Epithelial cell of esophagus (primary cell): Measurements from ENCODE around the gene GPC3.

ENCODE experiments used
- DNase-seq: peaks from one replicate; pipeline ENCODE4 v3.0.0; 2010; ENCODE audit warnings: low read depth
- H3K4me3 ChIP-seq: 2 replicates; pipeline ENCODE4 v1.5.1; 2011; ENCODE audit warnings: mild to moderate bottlenecking, low read length, control low read depth
- CTCF ChIP-seq: IDR thresholded peaks from 2 replicates; pipeline ENCODE4 v1.5.1; 2011; ENCODE audit warnings: low read depth, mild to moderate bottlenecking, low read length, control low read depth, inconsistent platforms; ENCODE audit not compliant: insufficient read depth; ENCODE audit errors: missing control alignments

GPC3 gene

DNA sequence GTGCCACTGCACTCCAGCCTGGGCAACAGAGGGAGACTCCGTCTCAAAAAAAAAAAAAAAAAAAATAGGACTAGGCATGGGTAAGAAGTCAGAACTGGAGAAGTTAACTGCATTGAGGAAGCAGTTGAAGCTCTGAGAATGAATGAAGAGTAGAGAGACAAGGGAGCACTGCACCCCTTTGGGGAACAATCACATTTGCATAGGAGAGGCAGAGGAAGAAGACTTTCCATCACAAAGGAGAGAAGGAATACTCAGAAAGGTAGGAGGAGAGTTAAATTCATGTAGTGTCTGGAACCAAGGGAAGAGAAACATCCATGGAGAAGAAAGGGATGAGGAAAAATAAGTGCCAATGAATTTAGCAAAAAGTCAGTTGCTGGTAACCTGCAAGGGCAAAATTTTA is 72.4 kb downstream of the GPC3 start:
- no peak overlapping the region for H3K4me3 ChIP-seq
- no peak for DNase-seq
- TF ChIP-seq CTCF = no peak

DNA sequence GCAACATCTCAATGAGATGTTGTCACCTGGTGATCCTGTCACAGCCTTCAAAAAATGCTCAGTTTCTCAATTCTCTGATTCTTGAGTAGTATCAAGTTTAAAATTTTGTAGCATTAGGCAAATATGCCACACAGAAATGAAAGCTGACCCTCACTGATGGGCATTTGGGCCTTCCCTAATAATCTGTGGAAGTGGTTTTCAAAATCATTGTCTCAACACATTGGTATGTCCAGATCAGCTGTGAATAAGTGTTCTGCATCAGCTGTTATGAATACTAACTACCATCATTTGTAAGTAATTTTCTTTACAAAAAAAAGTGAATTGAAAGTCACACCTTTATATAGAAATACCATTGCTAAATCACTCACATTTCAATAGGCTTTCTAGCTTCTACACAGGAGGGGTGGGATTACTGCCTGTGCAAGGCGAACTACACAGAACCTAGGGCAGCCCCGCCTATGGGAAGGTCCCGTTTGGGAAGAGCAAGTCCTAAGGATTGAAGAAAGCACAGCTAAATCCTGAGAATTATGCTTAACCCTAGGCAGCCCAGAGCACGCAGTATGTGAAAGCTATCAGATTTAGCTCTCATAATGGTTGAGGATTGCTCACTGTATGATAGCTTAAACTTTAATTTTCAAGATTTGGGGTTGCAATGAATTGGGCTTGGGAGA is 73.4 kb downstream of the GPC3 start:
- no peak for TF ChIP-seq CTCF
- no peak for DNase-seq
- H3K4me3 ChIP-seq = no peak overlapping the region

DNA sequence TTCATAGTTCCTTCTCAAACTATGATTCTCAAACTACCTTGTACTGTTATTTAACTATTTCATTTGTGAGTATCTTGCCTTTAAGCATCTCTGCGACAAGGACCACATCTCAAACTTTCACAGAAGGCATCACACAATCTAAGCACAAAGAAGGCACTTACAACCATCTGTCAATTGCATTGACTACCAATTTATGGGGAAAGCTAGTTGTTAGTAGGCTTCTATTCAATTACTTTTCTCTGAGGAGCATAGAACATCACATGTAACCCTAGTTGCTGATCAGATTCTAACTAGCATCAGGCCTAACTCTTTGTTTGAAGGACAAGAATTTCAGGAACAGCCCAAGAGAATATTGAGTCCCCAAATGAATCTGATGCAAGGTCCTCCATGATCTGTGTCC is 74.9 kb downstream of the GPC3 start:
- DNase-seq = no peak
- TF ChIP-seq CTCF = no peak
- H3K4me3 ChIP-seq = no peak overlapping the region

GRCh38 chrX:133909888-133910287 is 75.5 kb downstream of the GPC3 start:
- no peak for TF ChIP-seq CTCF
- no peak for DNase-seq
- H3K4me3 ChIP-seq = no peak overlapping the region

- H3K4me3 ChIP-seq = no peak overlapping the region
- DNase-seq = no peak
- no peak for TF ChIP-seq CTCF
These were observed 77.0 kb downstream of the GPC3 start for GRCh38 chrX:133908223-133908955.

DNA sequence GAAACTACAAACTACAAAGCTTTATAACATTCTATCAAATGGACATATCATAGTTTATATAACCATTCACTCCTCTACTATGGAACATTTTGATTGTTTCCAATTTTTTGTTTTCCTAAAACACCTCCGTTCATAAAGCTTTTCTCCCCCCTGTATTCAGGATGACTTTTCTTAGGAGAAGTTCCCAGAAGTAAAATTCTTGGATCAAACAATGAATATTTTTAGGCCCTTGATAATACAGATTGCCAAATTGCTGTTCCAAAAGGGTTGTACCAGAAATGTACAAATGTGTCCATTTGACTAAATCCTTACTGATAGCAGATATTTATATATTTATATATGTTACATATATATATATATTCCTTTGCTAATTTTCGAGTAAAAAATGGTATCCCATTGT is 77.8 kb downstream of the GPC3 start:
- no peak for TF ChIP-seq CTCF
- H3K4me3 ChIP-seq = no peak overlapping the region
- no peak for DNase-seq

GRCh38 chrX:133905305-133905704 is 80.1 kb downstream of the GPC3 start:
- DNase-seq = no peak
- no peak for TF ChIP-seq CTCF
- no peak overlapping the region for H3K4me3 ChIP-seq
